Stimulated activated CD8-positive, alpha-beta memory T cell treated with anti-CD3 and anti-CD28 coated beads, Interleukin-12 subunit alpha, Interleukin-12 subunit beta, amount 100 ng/mL, for 4 hours (primary cell): ENCODE results near the gene CASTOR1.

Experiments
- DNase-seq: peaks from one replicate; pipeline ENCODE4 v3.0.0-alpha.2; 2020; ENCODE audit warnings: low read depth

The CASTOR1 gene

GRCh38 chr22:30297991-30298701 is 8.8 kb upstream of the CASTOR1 start:
- no peak for DNase-seq

GRCh38 chr22:30297276-30297990 is 8.1 kb upstream of the CASTOR1 start:
- no peak for DNase-seq

DNA sequence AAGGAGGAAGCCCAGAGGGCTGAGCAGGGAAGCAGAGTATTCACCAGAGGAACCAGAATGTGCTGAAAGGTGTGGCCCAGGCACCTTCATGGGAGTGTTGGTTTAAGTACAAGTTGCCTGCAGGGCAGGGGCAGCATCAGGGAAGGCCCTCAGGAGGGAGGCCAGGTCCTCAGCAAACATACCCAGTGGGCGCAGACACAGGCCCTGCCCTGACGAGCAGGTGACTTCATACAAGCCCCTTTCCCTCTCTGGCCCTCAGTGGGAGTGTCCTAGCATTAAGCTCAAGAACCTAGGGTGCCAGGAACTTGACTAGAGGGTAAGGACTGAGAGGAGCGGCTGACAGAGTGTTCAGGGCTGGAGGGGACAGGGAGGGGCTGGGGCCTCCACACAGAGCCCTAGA is 7.5 kb upstream of the CASTOR1 start:
- no peak for DNase-seq

- DNase-seq = no peak
Observed at GRCh38 chr22:30296324-30296723, 7.0 kb upstream of the CASTOR1 start.

- no peak for DNase-seq
Observed at GRCh38 chr22:30295576-30295975, 6.3 kb upstream of the CASTOR1 start.

GRCh38 chr22:30294830-30295229 is 5.5 kb upstream of the CASTOR1 start:
- DNase-seq = no peak

- DNase-seq = no peak
Observed at GRCh38 chr22:30294066-30294465, 4.8 kb upstream of the CASTOR1 start.

DNA sequence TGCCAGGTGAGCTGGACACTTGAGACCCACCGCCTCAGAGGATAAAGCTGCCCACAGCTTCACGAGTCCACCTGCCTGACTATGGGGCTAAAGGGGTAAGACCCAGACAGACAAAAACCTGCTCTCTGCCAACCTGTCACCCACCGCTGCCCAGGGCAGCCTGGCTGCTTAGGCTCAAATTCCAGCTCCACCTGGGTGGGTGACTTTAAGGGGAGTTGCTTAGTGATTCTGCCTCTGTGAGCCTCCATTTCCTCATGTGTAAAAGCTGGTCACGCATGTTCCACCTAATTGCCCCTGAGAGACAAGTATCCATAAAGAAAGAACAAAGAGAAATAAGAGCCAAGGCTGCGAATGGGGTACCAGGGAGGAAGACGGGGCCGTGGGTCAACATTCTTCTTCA is 3.7 kb upstream of the CASTOR1 start:
- DNase-seq = no peak

GRCh38 chr22:30292069-30292970 is 3.0 kb upstream of the CASTOR1 start:
- no peak for DNase-seq

GRCh38 chr22:30291058-30291892 is 2.0 kb upstream of the CASTOR1 start:
- DNase-seq = no peak

- no peak for DNase-seq
Observed at GRCh38 chr22:30290342-30291057, 1.2 kb upstream of the CASTOR1 start.

DNA sequence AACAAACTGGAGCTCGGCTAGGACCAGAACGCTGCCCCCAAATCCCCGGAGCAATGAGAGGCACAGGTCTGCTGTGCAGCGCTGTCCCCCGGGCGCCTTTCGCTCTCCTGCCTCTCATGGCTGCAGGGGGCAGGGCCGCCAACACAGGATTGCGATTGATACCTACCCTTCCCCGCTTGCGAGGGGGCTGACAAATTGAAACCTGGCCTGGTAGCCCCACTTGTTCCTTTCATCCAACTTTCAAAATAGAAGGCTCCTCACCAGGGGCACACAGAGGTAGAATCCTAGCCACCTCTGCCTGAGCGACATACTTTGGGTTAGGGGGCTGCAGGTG is 642 bp upstream of the CASTOR1 start:
- DNase-seq = no peak

DNA sequence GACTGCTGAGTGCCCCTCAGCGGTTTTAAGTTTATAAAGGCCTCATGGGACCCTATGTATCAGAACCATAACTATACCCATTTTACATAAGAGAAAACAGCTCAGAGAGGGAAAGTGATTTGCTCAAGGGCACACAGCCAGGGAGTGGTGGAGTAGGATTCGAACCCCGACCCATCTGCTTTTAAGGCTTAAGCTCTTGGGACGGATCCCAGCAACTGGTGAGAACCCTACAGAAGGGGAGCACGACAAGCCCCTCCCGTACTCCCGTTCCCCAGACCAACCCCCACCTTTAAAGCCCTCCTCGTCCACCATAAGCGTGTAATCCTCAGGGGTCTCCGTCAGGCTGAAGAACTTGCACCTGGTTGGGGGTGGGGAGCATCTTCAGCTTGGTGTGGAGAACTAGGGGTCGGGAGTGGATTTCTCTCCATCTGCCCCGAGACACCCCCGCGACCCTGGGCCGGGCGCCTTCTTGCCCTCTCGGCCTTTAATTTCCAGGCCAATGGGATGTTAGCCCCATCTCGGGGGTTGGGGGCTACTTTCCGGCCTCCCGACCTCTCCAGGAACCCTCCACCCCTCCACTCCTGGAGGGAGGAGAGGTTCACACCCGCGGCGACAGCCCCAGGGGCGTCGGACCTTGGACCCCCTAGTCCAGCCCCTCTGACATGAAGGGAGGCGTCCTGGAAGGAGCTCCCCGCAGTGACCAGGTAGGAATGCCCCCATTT is 725 bp downstream of the CASTOR1 start:
- DNase-seq = no peak

DNA sequence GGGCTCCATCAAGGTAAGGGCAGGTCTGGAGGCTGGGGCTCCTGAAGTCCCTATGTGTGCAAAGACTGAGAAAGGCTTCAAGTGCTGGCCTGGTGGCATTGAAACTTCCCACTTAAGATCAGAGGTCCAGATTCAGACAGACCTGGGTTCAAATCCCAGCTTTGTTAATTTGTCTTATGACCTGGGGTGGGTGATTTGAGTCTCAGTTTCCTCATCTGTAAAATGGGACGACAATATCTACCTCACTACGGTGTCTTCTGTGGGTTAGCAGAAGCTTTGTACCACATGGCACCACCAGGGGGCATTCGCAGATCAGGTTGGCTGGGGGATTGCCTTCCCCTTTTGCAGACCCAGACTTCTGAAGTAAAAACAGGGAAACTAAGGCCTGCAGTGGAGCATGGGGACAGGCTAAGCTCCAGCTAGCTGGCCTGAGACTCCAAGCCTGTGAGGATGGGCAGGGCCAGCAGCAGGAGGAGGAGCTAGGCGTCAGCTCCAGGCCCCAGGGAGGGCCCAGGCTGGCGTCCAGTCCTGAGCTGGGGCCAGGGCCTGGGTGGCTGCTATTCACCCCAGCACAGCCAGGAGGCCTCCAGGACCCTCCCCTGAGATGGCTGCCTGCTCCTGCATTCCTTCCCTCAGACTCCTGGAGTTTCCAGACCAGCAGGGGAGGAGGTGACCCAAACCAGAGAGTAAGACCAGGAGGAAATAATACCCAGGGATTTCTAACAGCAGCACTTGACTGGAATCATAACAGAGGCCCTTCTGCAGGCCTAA is 1.5 kb downstream of the CASTOR1 start:
- DNase-seq = peak; percentile 71

DNA sequence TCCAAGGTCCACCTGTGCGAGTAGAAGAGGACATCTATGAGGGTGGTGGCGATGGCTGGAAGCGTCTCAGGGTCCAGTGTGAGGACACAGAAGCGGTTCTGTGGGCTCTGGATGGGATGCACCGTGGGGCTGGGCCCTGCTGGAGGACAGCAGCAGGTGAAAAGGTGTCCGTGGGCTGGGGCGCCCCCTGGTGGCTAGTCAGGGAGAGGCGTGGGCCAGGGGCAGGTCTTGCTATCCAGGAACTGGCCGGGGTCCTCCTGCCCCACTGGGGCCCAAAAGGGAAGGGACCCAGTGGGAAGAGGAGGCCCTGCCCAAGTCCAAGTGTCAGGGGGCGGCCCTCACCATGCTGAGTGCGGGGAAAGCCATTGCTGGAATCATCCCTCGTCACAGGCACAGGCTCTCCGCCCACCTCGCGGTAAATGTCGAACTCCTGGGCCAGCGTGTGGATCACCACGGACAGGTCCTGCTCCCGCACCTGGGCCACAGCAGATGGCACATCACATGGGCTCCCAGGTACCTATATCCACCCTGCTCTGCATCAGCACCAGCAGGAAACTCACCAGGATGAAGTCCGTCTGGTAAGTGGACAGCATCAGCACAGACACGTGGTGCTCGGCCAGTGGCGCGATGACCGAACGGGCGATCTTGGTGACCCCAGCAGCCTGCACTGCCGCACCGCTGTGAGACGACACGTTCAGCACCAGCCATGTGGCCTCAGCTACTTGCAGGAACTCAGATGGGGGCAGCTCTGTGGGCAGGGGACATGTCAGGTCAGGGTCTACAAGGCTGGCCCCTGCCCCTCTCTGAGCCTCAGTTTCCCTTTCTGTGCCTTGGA is 2.3 kb downstream of the CASTOR1 start:
- peak; percentile 65 for DNase-seq

- DNase-seq = no peak
Observed at GRCh38 chr22:30286331-30286730, 3.0 kb downstream of the CASTOR1 start.

- DNase-seq = no peak
Observed at GRCh38 chr22:30285846-30286200, 3.5 kb downstream of the CASTOR1 start.

- DNase-seq = no peak
Observed at GRCh38 chr22:30285176-30285845, 4.0 kb downstream of the CASTOR1 start.
